ENCODE results near the gene TICRR. TPM values are rescaled to one million over a fixed set of nuclear protein-coding genes. Genes with fewer than 3 reads are reported as not detected.
A peak's percentile ranks its signal among the peaks of the same experiment; 100 is the strongest.

Gene TICRR, protein sequence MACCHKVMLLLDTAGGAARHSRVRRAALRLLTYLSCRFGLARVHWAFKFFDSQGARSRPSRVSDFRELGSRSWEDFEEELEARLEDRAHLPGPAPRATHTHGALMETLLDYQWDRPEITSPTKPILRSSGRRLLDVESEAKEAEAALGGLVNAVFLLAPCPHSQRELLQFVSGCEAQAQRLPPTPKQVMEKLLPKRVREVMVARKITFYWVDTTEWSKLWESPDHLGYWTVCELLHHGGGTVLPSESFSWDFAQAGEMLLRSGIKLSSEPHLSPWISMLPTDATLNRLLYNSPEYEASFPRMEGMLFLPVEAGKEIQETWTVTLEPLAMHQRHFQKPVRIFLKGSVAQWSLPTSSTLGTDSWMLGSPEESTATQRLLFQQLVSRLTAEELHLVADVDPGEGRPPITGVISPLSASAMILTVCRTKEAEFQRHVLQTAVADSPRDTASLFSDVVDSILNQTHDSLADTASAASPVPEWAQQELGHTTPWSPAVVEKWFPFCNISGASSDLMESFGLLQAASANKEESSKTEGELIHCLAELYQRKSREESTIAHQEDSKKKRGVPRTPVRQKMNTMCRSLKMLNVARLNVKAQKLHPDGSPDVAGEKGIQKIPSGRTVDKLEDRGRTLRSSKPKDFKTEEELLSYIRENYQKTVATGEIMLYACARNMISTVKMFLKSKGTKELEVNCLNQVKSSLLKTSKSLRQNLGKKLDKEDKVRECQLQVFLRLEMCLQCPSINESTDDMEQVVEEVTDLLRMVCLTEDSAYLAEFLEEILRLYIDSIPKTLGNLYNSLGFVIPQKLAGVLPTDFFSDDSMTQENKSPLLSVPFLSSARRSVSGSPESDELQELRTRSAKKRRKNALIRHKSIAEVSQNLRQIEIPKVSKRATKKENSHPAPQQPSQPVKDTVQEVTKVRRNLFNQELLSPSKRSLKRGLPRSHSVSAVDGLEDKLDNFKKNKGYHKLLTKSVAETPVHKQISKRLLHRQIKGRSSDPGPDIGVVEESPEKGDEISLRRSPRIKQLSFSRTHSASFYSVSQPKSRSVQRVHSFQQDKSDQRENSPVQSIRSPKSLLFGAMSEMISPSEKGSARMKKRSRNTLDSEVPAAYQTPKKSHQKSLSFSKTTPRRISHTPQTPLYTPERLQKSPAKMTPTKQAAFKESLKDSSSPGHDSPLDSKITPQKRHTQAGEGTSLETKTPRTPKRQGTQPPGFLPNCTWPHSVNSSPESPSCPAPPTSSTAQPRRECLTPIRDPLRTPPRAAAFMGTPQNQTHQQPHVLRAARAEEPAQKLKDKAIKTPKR (N-terminal part only)
- total RNA-seq = 1 to 10 TPM in 2 of 4 donors, under 1 TPM in 2; 0.76 to 1.5 (median 0.99) TPM

DNA sequence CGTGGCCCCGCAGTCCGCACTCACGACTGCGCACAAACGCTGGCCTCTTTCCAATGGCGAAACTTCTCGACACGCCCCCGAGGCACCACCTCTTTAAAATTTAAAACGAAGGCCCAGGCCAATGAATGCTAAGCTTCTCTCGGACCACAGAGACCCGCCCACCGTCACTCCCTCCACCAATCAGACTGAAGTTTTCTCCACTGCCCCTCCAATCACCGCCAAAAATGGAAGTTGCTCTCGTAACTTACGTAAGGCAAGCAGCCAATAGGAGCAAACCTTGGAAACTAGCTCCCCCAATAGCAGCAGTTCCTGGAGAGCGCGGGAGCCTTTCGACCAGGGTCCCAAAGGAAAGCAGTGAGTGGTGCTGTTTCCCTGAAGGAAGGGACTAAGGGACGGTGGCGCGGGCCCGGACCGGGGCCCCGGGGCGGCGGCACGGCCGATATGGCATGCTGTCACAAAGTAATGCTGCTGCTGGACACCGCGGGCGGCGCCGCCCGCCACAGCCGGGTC lies at the start of gene TICRR:
Gene TICRR (plus strand): TSS at position 324 of the 510 bp plus-strand sequence. CDS start 118 bp downstream, at position 442.
- Histone ChIP-seq H3K4me1 (peaks cover 10% of the 10 kb centered on the region), H3K27me3 (peaks cover 4% of the 10 kb centered on the region), H3K9me3 (no peaks in the 10 kb centered on the region), H3K36me3 (no peaks in the 10 kb centered on the region), H3K4me3 (peak within 1 kb of the TSS; percentile 62), H3K27ac (no peak within 1 kb of the TSS)
- WGBS = 0% methylated on average over 17 of the region's 37 CpGs
- TF ChIP-seq POLR2A (IDR thresholded peaks at IDR 0.05) (no peak), POLR2AphosphoS5 (IDR thresholded peaks at IDR 0.05) (peak in 1 of 3 donors; percentile 12)
- DNase-seq (ENCODE audit: low spot score in 2 of 2) = peak; percentile 98

DNA sequence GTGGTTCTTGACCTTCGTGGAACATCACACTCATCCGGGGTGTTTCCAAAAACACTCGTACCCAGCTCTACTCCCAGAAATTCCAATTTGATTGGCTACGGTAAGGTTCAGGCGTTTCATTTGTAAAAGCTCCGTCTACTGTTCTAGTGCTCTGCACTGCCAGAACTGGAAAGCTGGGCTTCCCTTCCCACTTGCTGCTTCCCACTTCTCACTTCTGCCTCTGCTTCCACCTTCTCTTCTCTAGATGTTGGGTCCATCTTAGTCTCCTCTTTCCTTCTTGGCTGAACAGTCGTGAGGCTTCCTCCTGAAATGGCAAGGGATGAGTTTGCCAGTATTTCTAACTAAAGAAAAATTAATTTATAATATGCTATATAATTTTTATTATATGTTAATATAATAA lies 49.1 kb upstream of the TICRR start:
- TF ChIP-seq POLR2AphosphoS5 (IDR thresholded peaks at IDR 0.05) = no peak
- TF ChIP-seq, protein P1, sequence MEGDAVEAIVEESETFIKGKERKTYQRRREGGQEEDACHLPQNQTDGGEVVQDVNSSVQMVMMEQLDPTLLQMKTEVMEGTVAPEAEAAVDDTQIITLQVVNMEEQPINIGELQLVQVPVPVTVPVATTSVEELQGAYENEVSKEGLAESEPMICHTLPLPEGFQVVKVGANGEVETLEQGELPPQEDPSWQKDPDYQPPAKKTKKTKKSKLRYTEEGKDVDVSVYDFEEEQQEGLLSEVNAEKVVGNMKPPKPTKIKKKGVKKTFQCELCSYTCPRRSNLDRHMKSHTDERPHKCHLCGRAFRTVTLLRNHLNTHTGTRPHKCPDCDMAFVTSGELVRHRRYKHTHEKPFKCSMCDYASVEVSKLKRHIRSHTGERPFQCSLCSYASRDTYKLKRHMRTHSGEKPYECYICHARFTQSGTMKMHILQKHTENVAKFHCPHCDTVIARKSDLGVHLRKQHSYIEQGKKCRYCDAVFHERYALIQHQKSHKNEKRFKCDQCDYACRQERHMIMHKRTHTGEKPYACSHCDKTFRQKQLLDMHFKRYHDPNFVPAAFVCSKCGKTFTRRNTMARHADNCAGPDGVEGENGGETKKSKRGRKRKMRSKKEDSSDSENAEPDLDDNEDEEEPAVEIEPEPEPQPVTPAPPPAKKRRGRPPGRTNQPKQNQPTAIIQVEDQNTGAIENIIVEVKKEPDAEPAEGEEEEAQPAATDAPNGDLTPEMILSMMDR (IDR thresholded peaks at IDR 0.05) = no peak
- DNase-seq (ENCODE audit: low spot score in 2 of 2) = no peak
- Histone ChIP-seq H3K4me1 (no peaks in the 10 kb centered on the region), H3K4me3 (no peak overlapping the region), H3K27ac (no peak overlapping the region), H3K27me3 (peaks cover 2% of the 10 kb centered on the region), H3K9me3 (no peaks in the 10 kb centered on the region), H3K36me3 (no peaks in the 10 kb centered on the region)
- 87% methylated on average over 7 of the region's 7 CpGs for WGBS

DNA sequence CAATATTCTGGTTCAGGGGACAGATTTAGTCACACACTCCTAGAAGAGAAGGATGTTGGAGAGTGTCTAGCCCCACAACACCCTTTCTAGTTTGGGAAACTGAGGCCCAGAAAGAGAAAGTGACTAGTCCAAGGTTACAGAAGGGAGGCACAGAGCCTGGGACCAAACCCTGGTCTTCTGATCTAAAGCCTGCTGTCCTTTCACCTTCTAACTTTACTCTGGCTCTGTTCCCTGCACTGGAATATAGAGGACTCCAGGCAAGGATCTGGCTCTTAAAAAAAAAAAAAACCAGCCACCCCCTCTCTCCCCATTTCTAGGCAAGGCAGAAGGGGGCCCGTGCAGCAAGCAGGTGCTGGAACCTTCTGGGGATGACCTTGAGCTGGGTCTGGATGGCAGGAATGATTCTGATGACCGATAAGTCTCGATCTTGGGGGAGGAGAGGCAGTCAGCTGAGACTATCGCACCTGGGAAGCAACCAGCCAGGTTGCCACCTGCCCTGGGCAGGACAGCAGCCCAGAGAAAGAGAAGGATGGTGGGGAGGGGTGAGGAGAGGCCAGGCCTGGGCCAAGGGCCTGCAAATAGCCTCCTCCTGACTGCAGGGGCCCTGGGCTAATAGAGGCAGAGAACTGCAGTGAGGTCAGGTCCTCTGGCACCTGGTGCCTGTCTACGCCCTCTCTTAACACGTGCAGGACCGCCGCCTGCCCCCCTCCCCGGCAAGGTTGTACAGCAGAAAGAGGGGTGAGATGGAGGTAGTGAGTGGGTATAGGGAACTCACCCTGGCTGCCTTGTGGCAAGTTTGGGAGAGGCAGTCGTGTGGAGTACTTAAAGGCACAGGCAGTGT lies 48.4 kb upstream of the TICRR start:
- DNase-seq (ENCODE audit: low spot score in 2 of 2) = peak in 1 of 2 donors; percentile 43
- H3K9me3 ChIP-seq = no peaks in the 10 kb centered on the region
- no peak for TF ChIP-seq EP300 (IDR thresholded peaks at IDR 0.05)
- TF ChIP-seq, protein P1 (IDR thresholded peaks at IDR 0.05) = no peak
- TF ChIP-seq POLR2A (IDR thresholded peaks at IDR 0.05) = no peak
- no peak for TF ChIP-seq POLR2AphosphoS5 (IDR thresholded peaks at IDR 0.05)
- H3K36me3 ChIP-seq = no peaks in the 10 kb centered on the region
- no peak overlapping the region for H3K4me3 ChIP-seq
- H3K4me1 ChIP-seq = no peaks in the 10 kb centered on the region
- 79% methylated on average over 5 of the region's 10 CpGs for WGBS
- H3K27ac ChIP-seq = no peak overlapping the region
- H3K27me3 ChIP-seq = peaks cover 2% of the 10 kb centered on the region

DNA sequence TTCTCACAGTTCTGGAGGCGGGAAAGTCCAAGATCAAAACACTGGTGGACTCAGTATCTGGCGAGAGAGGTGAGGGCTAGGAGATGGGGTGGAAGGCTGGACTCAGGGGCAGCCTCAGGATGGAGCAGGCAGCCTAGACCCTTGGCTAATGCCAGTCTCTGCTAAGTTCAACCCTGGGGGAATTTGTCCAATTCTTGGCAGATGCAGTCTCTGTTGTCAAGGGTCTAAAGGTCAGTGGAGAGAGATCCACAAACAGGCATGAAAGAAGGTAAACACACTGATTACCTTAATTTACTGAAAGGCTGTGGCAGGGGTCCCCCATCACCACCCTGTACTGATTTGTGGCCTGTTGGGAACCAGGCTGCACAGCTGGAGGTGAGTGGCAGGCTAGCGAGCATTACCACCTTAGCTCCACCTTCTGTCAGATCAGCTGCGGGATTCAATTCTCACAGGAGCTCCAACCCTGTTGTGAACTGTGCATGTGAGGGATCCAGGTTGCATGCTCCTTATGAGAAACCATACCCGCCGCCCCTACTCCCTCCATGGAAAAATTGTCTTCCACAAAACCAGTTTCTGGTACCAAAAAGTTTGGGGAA lies 46.4 kb upstream of the TICRR start:
- no peak for TF ChIP-seq POLR2AphosphoS5 (IDR thresholded peaks at IDR 0.05)
- TF ChIP-seq EP300 (IDR thresholded peaks at IDR 0.05) = no peak
- TF ChIP-seq, protein P1 (IDR thresholded peaks at IDR 0.05) = no peak
- no peak for TF ChIP-seq POLR2A (IDR thresholded peaks at IDR 0.05)
- H3K27me3 ChIP-seq = no peaks in the 10 kb centered on the region
- no peaks in the 10 kb centered on the region for H3K4me1 ChIP-seq
- no peaks in the 10 kb centered on the region for H3K9me3 ChIP-seq
- no peaks in the 10 kb centered on the region for H3K36me3 ChIP-seq
- peak in 1 of 2 donors; percentile 43 for DNase-seq (ENCODE audit: low spot score in 2 of 2)
- H3K27ac ChIP-seq = no peak overlapping the region
- H3K4me3 ChIP-seq = no peak overlapping the region
- WGBS = 90% methylated on average over 5 of the region's 6 CpGs

All from suprapubic skin (tissue), 4 donors.